Prostate gland (tissue), 2 donors: ENCODE results near the gene HBA2. TPM values are rescaled to one million over a fixed set of nuclear protein-coding genes. Genes with fewer than 3 reads are reported as not detected.

ENCODE experiments used
- DNase-seq: peaks from one replicate; pipeline ENCODE4 v3.0.0-alpha.2; 2019; ENCODE audit warnings: low spot score
- H3K27ac ChIP-seq, 2 donors: fragments of 200-600 bp; sonication (generic); 2 replicates each; pipeline ENCODE4 v1.5.1; 2017 to 2019
- H3K27me3 ChIP-seq: fragments of 200-600 bp; sonication (generic); replicated peaks from 2 replicates; pipeline ENCODE4 v1.5.1; 2019; ENCODE audit not compliant: insufficient read depth
- H3K36me3 ChIP-seq, 2 donors: fragments of 200-600 bp; sonication (generic); 1 replicate in 1 of 2; 2 replicates in 1 of 2; pipeline versions ENCODE4 v1.5.1 to v1.8.1; 2017 to 2019
- H3K4me1 ChIP-seq: fragments of 200-600 bp; sonication (generic); replicated peaks from 2 replicates; pipeline ENCODE4 v1.5.1; 2019
- H3K4me3 ChIP-seq, 2 donors: fragments of 200-600 bp; sonication (generic); 2 replicates each; pipeline ENCODE4 v1.5.1; 2017 to 2019
- H3K9me3 ChIP-seq: fragments of 200-600 bp; sonication (generic); 2 replicates; pipeline ENCODE4 v1.5.1; 2017
- POLR2A ChIP-seq: fragments of 450-650 bp; IDR thresholded peaks from one replicate; pipeline ENCODE4 v1.6.1; 2016; ENCODE audit warnings: antibody characterized with exemption, mild to moderate bottlenecking
- POLR2AphosphoS5 ChIP-seq: sonication (generic); formaldehyde crosslinking; IDR thresholded peaks from one replicate; pipeline ENCODE4 v1.6.1; 2017; ENCODE audit warnings: antibody characterized with exemption
- WGBS: methylation state at CpG from one replicate; pipeline ENCODE4 v1.1.5; 2018; 5-methylcytosine and 5-hydroxymethylcytosine counted together
- intact Hi-C: fragments of 100-400 bp; cut with DNase I; formaldehyde crosslinking; loops from one replicate; pipeline ENCODE4 v1.14.2; 2022
- small RNA-seq, 2 donors: library from RNA; depleted of rRNA; stranded (forward); fragments of <200 nt; gene quantifications; one replicate each; pipeline ENCODE3, GENCODE V24; 2016
- total RNA-seq, 2 donors: library from RNA; depleted of rRNA; stranded (reverse); fragments of >200 nt; gene quantifications; one replicate each; pipeline ENCODE4 v1.1.0, GENCODE V29; 2016
- TF ChIP-seq, protein P1 (sequence below), 4 experiments: fragments of 200-600 bp in 2 of 4; fragments of 450-650 bp in 2 of 4; sonication (generic) in 2 of 4; IDR thresholded peaks; 1 replicate in 3 of 4; 2 replicates in 1 of 4; pipeline ENCODE4 v1.5.1; 2016 to 2019; ENCODE audit warnings: antibody characterized with exemption in 4 of 4, mild to moderate bottlenecking in 2 of 4, moderate library complexity in 2 of 4

The HBA2 gene
- total RNA-seq, 2 donors from 2014 or later = 7.4 to 15.5 TPM

GRCh38 chr16:212999-213398, 40.3 kb downstream of the HBA2 start:
- no peak overlapping the region for H3K4me3 ChIP-seq
- H3K27ac ChIP-seq = no peak overlapping the region
- no peaks in the 10 kb centered on the region for H3K27me3 ChIP-seq
- H3K36me3 ChIP-seq = peaks cover 0 to 3% of the 10 kb centered on the region in 2 donors
- TF ChIP-seq, protein P1, sequence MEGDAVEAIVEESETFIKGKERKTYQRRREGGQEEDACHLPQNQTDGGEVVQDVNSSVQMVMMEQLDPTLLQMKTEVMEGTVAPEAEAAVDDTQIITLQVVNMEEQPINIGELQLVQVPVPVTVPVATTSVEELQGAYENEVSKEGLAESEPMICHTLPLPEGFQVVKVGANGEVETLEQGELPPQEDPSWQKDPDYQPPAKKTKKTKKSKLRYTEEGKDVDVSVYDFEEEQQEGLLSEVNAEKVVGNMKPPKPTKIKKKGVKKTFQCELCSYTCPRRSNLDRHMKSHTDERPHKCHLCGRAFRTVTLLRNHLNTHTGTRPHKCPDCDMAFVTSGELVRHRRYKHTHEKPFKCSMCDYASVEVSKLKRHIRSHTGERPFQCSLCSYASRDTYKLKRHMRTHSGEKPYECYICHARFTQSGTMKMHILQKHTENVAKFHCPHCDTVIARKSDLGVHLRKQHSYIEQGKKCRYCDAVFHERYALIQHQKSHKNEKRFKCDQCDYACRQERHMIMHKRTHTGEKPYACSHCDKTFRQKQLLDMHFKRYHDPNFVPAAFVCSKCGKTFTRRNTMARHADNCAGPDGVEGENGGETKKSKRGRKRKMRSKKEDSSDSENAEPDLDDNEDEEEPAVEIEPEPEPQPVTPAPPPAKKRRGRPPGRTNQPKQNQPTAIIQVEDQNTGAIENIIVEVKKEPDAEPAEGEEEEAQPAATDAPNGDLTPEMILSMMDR (IDR thresholded peaks at IDR 0.05) = no peak
- TF ChIP-seq POLR2AphosphoS5 (no peak), POLR2A (no peak)
- no peaks in the 10 kb centered on the region for H3K9me3 ChIP-seq
- no peak for DNase-seq
- 93% methylated on average over 3 of the region's 3 CpGs for WGBS
- H3K4me1 ChIP-seq = no peaks in the 10 kb centered on the region
- intact Hi-C loops = no loop called here

GRCh38 chr16:220021-220420, 47.3 kb downstream of the HBA2 start:
- Histone ChIP-seq H3K4me3 (no peak overlapping the region), H3K9me3 (no peaks in the 10 kb centered on the region), H3K27ac (no peak overlapping the region), H3K27me3 (no peaks in the 10 kb centered on the region), H3K4me1 (no peaks in the 10 kb centered on the region), H3K36me3 (peaks cover 0 to 6% of the 10 kb centered on the region in 2 donors)
- DNase-seq = no peak
- intact Hi-C loops = no loop called here
- 52% methylated on average over 4 of the region's 4 CpGs for WGBS
- TF ChIP-seq, protein P1 (IDR thresholded peaks at IDR 0.05) = no peak
- TF ChIP-seq POLR2A (no peak), POLR2AphosphoS5 (no peak)

Small RNA genes lying within 50 kb of the gene (small RNA-seq; reads per million reads assigned to genes)
- 0 reads per million in 2 donors for gene RF00019

Other genes starting within 250 kb of the HBA2 start
- 1 to 10 TPM; 6.2 to 6.8 TPM for gene POLR3K, start 119.3 kb upstream of the HBA2 start, total RNA-seq
- 10 to 100 TPM; 22.9 to 40.8 TPM for gene SNRNP25, start 119.0 kb upstream of the HBA2 start, total RNA-seq
- 10 to 100 TPM; 55.4 to 79.5 TPM for gene RHBDF1, start 100.2 kb upstream of the HBA2 start, total RNA-seq
- 100 to 1,000 TPM; 111 to 138 TPM for gene MPG, start 94.7 kb upstream of the HBA2 start, total RNA-seq
- 10 to 100 TPM; 36.1 to 47.1 TPM for gene NPRL3, start 34.2 kb upstream of the HBA2 start, total RNA-seq
- not detected for gene HBZ, start 20.2 kb upstream of the HBA2 start, total RNA-seq
- gene HBM, start 6.9 kb upstream of the HBA2 start, total RNA-seq = not detected
- 10 to 100 TPM in 1 of 2 donors, not detected in 1; 43.4 TPM for gene HBA1, start 3.8 kb downstream of the HBA2 start, total RNA-seq
- not detected for gene HBQ1, start 7.6 kb downstream of the HBA2 start, total RNA-seq
- 100 to 1,000 TPM in 1 of 2 donors, 10 to 100 TPM in 1; 55.1 to 108 TPM for gene LUC7L, start 56.6 kb downstream of the HBA2 start, total RNA-seq
- 100 to 1,000 TPM in 1 of 2 donors, 10 to 100 TPM in 1; 83.8 to 114 TPM for gene FAM234A, start 61.9 kb downstream of the HBA2 start, total RNA-seq
- 1 to 10 TPM; 2.3 to 5.9 TPM for gene RGS11, start 103.1 kb downstream of the HBA2 start, total RNA-seq
- 1 to 10 TPM in 1 of 2 donors, under 1 TPM in 1; 0.41 to 7.0 TPM for gene ARHGDIG, start 107.7 kb downstream of the HBA2 start, total RNA-seq
- gene PDIA2, start 110.3 kb downstream of the HBA2 start, total RNA-seq = 1 to 10 TPM in 1 of 2 donors, not detected in 1; 2.1 TPM
- gene AXIN1, start 179.8 kb downstream of the HBA2 start, total RNA-seq = 10 to 100 TPM; 31.2 to 35.2 TPM
- 10 to 100 TPM; 83.4 to 84.3 TPM for gene MRPL28, start 197.7 kb downstream of the HBA2 start, total RNA-seq
- gene PGAP6, start 209.1 kb downstream of the HBA2 start, total RNA-seq = 100 to 1,000 TPM in 1 of 2 donors, 10 to 100 TPM in 1; 36.8 to 207 TPM
- 100 to 1,000 TPM; 137 to 185 TPM for gene NME4, start 224.3 kb downstream of the HBA2 start, total RNA-seq
- gene DECR2, start 229.0 kb downstream of the HBA2 start, total RNA-seq = 10 to 100 TPM; 23.7 to 38.5 TPM